ENCODE measurements around the gene ZNF792.
"Not testable (repeated sequence)": the region's sequence is repeated elsewhere in the genome, so short reads cannot be mapped to it uniquely, and the experiment has no call there.

Gene ZNF792

DNA sequence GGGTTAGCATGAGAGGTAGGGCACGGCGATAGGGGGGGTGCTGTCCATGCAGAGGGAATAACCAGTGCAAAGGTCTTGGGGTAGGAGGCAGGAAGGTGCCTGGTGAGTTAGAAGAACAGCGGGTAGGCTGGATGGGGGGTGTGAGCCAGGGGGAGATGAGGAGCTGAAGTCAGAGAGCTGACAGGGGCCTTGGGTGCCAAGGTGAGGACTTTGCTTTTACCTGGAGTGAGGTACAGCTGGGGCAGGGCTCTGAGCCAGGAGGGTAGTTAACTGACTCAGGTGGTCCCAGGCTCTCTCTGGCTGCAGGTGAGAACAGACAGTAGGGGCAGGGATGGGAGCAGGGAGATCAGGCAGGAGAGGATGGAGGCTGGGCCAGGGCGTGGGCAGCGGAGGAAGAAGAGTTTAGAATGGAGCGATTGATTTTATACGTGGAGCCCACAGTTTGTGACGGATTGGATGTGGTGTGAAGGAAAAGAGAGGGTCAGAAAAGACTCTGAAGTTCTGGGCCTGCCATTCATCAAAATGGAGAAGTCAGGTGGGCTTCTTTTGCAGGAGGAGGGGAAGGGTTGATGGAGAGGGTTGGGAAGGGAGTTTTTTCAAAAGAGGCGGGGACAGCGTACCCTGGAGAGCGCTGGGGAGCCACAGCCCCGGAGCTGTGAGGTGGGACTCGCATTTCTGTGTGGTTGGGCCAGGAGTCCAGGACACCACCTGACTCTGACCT lies 34.9 kb upstream of the ZNF792 start:
- DNase-seq, result no peak

DNA sequence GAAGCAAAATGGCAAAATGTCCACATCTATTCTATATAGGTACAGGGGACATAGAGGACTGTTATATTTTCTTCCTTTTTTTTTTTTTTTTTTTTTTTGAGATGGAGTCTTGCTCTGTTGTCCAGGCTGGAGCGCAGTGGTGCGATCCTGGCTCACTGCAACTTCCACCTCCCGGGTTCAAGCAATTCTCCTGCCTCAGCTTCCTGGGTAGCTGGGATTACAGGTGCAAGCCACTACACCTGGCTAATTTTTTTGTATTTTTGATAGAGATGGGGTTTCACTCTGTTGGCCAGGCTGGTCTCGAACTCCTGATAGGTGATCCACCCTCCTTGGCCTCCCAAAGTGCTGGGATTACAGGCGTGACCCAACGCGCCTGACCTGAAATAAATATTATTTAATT lies 34.2 kb upstream of the ZNF792 start:
- DNase-seq, result not testable (repeated sequence)

DNA sequence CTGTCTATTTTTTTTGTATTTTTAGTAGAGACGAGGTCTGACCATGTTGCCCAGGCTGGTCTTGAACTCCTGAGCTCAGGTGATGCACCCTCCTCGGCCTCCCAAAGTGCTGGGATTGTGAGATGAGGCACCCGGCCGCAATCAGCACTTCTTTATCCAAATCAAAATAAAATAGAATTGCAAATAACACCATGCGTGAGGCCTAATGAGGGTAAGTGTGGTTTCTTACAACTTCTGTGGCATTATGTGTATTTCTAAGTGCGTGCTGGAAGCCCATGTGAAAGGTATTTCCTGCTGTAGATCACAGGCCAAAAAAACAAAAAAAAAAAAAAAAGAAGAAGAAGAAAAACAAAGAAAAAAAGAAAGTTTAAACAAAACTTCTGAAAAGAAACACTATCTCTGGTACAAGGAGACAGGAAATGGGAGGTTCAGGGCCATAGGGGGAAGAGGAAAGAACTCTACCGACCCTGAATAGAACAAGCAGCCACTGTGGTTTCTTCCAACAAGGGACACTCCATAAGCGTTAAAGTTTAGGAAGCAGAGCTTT lies 33.1 kb upstream of the ZNF792 start:
- no peak for DNase-seq

DNA sequence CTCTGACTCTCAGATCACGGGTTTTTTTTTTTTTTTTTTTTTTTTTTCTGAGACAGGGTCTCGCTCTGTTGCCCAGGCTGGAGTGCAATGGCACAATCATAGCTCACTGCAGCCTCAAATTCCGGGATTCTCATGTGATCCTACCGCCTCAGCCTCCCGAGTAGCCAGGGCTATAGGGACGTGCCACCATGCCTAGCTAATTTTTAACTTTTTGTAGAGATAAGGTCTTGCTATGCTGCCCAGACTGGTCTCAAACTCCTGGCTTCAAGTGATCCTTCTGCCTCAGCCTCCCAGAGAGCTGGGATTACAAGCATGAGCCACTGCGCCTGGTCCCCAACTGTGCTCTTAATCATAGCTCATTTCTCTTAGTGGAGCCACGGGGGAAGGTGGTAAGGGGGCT lies 31.5 kb upstream of the ZNF792 start:
- DNase-seq, result no peak

DNA sequence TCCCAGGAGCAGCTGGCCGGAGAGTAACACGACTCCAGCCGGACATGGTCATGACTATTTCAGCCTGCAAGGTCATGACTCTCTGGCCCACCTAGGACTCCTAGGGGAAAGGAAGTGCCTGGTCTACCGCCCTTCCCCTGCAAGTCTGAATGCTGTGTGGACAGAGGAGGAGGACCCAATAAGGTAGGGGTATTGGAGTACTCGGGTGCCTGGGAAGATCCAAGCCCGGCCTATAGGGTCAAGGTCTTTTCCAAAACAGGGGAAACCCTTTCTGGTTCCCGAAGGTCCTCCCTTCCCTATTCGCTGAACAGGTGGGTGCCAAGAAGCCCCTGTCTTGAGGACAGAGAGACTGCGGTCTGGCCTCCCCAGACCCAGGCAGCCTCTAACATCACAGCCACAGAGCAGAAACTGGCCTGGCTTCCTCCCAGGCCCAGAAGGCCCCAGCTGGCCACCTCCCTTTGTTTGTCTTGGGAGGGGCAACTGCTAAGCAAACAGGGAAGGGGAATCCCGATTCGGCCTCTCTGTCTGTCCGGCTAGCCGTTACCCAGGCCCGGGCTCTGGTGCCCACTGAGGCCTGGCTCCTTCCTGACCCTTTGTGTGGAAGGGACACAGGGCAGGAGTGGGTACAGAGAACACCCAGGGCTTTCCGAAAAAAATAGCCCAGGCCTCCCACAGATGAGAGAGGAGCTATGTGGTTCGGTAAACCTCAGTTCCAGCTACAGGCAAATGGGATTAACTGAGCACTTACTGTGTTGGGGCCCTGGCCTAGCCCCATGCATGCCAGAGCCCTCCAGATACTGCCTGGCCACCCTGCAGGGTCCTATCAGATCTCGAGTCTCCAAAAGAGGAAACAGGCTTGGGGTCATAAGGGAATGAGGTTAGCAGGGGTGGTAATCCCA lies 30.9 kb upstream of the ZNF792 start:
- no peak for DNase-seq

DNA sequence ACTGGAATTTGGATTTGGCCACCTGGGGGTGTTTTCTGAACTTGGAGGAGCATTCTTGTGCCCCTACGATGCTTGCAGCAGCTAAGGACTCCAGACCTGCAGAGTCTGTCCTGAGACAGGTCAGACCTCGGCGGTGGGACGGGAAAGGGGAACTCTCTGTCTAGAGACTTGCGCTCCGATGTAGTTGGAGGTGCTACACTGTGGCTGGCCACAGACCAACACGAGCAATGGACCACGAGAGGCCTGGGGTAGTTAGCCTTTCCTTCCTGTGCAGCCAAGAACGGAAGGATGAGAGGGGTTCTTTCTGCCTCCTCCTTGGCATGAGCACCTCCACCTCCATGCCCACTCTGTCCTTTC lies 30.2 kb upstream of the ZNF792 start:
- DNase-seq, result no peak

DNA sequence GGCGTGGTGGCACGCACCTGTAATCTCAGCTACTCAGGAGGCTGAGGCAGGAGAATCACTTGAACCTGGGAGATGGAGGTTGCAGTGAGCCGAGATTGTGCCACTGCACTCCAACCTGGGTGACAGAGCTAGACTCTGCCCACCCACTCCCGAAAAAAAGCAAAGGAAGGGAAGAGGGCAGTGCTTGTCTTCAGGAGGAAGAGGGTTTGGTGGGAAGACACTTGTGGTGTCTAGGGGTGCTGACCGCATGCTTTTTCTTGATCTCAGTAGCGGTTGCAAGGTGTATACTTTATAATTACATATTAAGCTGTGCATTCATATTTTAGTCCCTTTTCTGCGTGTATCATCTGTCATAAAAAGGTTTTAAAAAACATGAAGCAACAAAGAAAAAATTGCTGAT lies 28.6 kb upstream of the ZNF792 start:
- not testable (repeated sequence) for DNase-seq

DNA sequence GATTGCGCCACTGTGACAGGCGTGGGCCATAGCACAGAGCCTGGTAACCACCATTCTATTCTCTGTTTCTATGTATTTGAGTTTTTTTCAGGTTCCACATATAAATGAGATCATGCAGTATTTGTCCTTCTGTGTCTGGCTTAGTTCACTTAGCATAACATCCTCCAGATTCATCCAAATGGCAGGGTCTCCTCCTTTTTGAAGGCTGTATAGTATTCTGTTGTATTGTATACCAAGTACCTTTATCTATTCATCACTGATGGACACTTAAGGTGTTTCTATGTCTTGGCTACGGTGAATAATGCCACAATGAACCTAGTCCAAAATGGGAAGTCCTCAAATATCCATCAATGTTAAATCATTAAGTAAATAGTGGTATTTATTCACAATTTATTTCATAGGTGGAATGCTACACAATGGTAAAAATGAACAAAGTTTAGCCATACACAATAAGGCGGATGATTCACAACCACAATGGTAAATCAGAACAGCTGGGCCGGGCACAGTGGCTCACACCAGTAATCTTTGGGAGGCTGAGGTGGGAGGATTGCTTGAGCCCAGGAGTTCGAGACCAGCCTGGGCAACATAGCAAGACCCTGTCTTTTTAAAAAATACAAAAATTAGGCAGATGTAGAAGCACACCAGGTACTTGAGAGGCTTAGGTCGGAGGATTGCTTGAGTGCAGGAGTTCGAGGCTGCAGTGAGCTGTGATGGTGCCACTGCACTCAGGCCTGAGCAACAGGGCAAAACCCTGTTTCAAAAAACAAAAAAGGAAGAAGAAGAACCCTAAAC lies 27.7 kb upstream of the ZNF792 start:
- no peak for DNase-seq

DNA sequence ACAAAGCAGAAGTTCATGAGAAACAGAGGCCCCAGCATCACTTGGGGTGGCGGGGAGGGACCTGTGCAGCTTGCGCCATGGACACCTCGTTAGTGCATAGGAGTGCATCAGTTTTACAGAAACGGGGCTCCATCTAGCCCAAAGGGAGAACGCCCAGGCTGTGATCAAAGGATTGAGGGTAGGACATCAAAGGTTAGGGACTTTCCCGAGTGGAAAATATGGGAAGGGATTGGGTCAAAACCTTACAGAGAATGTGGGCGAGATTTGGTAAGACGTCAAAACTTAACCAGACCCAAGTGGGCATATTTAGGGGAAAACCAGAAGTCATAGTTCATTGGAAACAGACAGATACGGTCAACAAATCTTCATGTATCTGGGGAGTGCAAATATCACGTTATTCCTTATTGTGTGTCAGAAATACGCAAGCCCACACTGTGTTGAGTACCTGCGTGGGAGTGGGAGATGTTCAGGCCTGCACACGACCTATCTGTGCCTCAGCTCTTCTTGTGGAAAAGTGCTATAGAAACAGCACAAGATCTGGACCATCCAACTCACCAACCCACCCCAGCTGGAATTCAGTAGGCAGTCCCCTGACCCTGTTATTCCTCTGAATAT lies 26.7 kb upstream of the ZNF792 start:
- peak; percentile 79 for DNase-seq

DNA sequence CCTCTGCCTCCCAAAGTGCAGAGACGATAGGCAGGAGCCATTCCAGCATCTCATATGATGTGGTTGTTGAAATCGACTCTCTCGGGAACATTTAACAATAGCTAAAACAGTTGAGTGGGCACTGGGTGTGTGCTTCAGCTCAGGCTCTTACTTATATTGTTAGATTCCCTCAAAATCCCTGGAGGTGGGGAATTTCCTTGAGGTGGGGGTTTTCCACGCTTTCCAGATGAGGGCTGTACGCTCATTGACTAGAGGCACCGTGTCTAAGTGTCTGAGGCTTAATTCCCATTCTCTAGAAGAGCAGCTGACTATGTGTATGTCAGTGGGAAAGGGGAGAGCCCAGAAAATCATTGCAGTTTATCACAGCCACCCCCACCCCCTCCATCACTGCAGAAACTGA lies 25.3 kb upstream of the ZNF792 start:
- DNase-seq, result no peak

DNA sequence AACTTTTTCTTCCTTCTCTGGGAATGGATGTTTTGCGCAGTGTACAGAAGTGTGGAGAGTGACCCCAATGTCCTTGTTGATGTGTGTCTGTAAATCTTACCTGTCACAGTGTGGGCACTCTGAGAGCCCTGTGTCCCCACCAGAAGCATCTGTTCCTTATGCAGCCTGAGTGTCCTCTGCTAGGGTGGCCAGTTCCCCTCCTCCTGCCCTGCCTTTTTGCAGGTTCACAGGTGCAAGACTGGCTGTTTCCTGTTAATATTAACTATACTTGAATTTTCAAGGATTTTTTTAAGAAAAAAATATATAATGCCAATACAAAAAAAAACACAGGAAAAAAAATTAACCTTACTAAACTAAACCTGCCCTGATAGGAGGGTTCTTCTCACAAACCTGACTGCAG lies 24.1 kb upstream of the ZNF792 start:
- no peak for DNase-seq

DNA sequence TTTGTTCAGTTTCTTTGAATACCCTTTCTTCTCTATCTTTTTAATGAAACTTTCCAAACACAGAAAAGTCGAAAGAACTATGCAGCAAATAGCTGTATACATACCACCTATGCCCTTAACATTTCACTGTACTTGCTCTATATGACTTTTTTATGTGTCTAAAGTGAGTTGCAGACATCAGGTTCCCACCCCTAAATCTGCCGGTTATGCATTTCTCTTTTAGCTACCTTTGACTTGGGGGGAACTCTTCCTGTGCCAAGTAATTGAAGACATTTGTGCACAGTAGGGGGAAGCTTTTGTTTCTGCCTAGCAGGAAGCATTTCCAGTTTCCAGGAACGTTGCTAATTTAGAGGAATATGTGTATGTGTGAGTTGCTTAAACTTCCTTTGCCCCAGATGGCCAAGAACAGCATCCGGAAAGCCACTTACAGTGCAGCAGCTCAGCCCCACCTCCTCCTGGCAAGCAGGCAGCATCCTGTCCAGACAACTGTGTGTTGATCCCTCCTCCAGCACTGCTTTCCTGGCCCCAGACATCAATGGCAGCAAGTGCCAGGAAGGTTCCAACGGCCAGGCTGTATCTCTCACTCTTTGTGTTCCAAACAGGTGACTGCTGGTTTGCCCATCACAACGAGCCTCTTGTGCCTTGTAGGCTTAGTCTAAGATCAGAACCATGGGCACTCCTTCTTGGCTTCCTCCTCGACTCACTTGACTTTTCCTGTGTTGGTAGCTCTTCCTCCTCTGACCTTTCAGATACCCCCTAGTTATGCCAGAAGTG lies 21.4 kb upstream of the ZNF792 start:
- peak; percentile 43 for DNase-seq

DNA sequence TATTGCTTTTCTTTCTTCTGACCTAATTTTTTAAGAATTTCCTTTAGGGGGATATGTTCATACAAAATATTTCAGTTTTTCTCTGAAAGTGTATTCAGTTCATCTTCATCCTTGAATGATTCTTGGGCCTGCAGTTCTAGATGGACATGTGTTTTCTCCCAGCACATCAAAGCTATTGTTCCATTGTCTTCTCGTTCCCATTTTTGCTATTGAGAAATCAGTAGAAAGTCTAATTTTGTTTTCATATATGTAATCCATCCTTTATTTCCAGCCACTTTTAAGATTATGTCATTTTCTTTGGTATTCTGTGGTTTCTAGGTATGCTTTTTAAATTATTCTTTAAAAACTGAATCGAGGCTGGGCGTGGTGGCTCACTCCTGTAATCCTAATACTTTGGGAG lies 20.3 kb upstream of the ZNF792 start:
- no peak for DNase-seq

DNA sequence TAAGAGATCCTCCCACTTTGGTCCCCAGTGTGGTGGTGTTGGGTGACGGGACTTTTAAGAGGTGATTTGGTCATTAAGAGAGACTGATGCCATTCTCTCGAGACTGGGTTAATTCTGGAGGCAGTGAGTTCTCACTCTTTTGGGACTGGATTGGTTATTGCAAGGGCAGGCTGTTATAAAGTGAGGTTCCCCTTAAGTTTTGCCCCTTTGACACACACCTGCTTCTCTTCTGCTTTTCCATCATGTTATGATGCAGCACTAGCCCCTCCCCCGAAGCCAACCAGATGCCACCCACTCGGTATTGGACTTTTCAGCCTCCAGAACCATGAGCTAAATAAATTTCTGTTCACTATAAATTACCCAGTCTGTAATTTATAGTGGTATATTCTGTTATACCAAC lies 19.8 kb upstream of the ZNF792 start:
- no peak for DNase-seq

DNA sequence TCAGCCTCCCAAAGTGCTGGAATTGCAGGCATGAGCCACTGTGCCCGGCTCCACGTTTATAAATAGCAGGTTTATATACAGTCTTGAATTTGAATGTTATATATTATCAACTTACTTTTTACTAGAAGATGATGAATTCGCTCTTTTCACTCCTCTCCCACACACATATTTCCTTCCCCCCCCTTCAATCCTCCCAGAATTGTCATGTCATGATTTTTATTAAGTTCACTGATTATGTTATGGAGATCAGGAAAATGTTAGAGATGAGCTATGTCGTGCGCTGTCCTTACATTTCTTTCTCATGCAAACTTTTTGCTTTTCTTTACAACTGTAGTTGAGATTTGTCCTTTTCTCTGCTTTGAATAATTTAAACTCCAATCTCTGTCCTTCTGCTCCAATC lies 18.2 kb upstream of the ZNF792 start:
- no peak for DNase-seq

DNA sequence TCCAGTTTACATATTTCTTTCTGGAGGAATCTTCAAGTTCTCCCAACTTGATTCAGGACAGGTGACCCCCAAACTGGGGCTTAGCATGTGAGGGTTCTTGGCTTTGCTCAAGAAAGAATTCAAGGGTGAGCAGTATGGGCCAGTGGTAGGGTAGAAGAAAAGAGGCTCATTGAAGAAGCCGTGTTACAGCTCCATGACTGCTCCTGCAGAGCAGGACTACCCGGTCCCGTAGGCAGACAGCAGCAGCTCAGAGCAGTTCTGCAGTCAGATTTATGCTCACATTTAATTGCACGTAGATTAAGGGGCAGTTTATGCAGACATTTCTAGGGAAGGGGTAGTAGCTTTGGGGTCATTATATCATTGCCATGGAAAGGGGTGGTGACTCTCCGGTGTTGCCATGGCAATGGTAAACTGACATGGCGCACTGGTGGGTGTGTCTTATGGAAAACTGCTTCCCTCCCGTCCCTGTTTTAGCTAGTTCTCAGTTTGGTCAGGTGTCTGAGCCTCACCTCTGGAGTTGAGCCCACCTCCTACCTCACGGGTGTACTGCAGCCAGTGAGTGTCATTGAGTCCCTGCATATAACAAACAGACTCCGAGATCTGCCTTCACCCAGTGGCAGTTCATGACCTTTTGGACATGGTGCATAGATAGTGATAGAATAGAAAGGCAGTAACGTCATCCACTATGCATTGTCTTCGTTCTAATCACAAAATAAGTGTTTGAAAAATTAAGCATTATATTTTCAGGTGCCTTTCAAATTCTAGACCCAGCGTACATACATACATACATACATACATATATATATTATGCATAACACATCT lies 16.0 kb upstream of the ZNF792 start:
- no peak for DNase-seq

DNA sequence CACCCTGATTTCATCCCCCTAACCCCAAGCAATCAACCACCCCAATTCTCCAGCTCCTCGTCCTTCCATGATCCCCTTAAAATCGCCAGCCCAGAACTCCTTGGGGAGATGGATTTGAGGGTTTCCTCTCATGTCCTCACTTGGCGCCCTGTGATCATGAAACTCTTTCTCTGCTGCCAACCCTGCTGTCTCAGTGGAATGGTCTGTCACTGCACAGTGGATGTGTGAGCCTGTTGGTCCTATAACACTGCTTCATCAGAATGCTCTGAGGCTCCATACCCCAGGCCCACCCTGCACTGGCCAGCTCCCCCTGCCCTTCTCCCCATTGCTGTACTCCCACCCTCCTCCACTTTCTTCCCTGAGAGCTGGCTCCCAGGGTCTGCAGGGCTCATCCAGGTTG lies 12.6 kb upstream of the ZNF792 start:
- no peak for DNase-seq

DNA sequence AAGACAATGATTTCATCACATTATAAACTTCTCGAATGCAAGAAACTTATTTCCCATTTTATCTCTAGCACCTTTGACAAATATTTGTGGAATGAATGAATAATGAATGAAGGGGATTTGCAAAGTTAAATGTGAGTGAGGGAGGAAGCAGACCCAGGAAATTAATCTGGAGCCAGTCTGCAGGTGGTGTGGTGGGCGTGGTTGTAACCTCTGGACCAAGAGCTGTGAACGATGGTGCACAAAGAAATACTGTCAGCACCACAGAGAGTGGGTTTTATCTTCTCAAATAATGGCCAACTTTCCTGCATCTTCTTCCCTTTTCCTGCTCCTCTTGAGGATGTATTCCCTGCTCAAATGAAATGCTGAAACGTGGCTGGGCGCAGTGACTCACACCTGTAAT lies 11.0 kb upstream of the ZNF792 start:
- DNase-seq, result no peak

DNA sequence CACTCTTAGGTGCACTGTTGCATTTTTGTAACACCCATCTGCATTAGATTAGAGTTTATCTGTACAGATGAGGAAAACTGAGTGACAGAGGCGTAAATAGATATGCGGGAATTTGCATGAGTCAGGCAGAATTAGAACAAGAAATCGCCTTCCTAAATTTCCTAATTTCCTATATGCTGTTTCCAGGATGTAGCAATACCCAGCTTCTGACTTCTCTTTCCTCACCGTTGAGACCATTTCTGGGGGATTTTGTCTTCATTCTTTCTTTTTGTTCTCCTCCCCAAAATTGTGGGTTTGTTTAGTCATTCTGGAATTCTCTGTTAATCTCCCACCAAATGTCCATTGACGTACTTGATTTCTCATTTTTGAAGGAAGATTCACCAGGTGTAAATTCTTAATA lies 10.6 kb upstream of the ZNF792 start:
- DNase-seq, result no peak

DNA sequence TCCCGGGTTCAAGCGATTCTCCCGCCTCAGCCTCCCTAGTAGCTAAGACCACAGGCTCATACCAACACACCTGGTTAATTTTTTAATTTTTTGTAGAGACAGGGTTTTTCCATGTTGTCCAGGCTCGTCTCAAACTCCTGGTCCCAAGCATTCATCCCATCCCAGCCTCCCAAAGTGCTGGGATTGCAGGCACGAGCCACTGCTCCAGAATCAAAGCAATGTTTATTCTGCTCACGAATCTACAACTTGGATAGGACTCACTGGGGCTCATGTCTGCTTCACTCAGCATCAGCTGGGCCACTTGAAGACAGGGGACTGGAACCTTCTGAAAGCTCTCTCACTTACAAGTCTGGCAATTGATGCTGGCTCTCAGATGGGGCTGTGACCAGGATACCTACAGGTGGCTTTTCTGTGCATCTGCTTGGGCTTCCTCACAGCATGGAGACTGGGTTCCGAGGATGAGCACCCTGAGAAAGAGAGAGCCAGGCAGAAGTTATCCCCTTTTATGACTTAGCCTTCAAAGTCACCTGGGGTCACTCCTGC lies 8.2 kb upstream of the ZNF792 start:
- DNase-seq, result no peak

All from activated CD4-positive, alpha-beta T cell treated with anti-CD3 and anti-CD28 coated beads for 48 hours (primary cell).